ENCODE data around the gene RBMS1. TPM values are rescaled to one million over a fixed set of nuclear protein-coding genes. Genes with fewer than 3 reads are reported as not detected.

RBMS1 gene
- total RNA-seq, 1 donor from 2014 or later, result 54.7 TPM

DNA sequence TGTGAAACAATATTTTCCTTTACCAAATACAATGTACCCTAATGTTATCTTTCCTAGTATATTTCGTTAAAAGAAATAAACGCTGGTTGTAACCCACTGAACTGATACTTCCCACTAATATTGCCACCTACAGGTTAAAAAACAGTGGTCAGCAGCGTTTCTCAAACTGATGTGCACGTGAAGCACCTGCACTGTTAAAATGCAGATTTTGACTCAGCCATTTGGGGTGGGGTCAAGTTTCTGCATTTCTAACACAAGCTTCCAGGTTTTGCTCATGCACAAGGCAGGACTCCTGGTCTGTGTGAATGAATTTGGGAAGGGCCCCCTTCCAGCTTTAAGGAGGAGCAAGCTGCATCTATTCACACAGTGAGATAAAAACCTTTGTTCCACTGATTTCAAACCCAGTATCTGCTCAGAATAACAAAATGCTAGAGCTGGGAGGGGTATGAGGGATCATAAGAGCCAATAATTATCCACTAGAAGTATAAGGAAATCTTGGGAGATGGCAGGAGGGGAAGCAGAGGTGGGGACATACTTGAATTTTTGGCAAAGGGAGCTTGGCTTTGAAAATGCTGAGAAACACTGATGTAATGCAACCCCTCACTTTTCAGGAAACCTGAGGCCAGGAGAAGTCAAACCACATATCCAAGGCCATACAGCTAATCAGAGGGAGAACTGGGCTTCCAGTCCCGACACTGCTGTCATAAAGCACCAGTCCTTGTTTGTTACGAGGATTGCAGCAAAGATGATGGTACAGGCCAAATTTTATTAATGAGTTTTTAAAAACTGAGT is 116.2 kb downstream of the RBMS1 start:
- no peak overlapping the region for H3K4me3 ChIP-seq (ENCODE audit: low read depth, low read length)
- no peak for DNase-seq (ENCODE audit: low read depth)
- TF ChIP-seq, protein P1, sequence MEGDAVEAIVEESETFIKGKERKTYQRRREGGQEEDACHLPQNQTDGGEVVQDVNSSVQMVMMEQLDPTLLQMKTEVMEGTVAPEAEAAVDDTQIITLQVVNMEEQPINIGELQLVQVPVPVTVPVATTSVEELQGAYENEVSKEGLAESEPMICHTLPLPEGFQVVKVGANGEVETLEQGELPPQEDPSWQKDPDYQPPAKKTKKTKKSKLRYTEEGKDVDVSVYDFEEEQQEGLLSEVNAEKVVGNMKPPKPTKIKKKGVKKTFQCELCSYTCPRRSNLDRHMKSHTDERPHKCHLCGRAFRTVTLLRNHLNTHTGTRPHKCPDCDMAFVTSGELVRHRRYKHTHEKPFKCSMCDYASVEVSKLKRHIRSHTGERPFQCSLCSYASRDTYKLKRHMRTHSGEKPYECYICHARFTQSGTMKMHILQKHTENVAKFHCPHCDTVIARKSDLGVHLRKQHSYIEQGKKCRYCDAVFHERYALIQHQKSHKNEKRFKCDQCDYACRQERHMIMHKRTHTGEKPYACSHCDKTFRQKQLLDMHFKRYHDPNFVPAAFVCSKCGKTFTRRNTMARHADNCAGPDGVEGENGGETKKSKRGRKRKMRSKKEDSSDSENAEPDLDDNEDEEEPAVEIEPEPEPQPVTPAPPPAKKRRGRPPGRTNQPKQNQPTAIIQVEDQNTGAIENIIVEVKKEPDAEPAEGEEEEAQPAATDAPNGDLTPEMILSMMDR (conservative IDR thresholded peaks at IDR 0.05; ENCODE audit: low read depth, low read length), result peak; percentile 40

DNA sequence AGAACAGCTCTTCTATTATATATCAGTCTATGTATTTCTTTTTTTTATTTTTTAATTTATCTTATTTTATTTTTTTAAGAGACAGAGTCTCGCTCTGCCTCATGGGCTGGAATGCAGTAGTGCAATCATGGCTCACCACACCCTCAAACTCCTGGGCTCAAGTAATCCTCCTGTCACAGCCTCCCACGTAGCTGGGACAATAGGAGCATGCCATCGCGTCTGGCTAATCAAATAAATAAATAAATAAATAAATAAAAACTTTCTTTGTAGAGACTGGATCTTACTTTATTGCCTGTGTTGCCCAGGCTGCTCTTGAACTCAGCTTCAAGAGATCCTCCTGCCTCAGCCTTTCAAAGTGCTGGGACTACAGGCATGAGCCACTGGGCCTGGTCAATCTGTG is 117.0 kb downstream of the RBMS1 start:
- no peak for DNase-seq (ENCODE audit: low read depth)
- TF ChIP-seq, protein P1 (conservative IDR thresholded peaks at IDR 0.05; ENCODE audit: low read depth, low read length), result no peak
- no peak overlapping the region for H3K4me3 ChIP-seq (ENCODE audit: low read depth, low read length)

DNA sequence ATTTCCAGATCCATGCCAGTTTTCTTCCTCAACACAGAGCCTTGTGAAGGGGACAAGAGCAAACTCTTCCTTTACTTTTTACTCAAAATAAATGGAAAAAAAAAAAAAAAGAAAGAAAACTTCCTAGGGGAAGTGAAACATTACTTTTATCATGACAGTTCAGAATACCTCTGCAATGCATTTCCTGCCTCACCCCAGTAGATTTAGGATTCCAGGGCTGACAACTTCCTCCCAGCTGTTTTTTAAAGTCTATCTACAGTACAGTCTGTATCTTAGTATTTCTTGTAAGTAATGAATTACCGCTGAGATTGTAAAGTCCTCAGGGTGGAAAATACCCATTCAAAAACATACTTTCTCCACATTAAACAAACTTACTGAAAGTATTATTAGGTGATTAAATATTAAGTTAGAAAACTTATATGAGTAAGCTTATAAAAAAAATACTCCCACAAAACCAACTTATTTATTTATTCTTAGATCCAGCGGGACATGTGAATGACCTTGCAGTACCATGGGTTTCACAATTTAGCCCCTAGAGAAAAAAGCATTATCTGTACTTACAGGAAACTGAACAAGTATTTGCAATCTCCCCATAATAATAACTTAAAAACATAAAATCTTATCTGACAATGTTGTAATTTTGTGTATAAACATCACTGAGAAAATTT is 117.7 kb downstream of the RBMS1 start:
- H3K4me3 ChIP-seq (ENCODE audit: low read depth, low read length), result no peak overlapping the region
- no peak for DNase-seq (ENCODE audit: low read depth)
- TF ChIP-seq, protein P1 (conservative IDR thresholded peaks at IDR 0.05; ENCODE audit: low read depth, low read length), result no peak

GRCh38 chr2:160375037-160375436 is 118.6 kb downstream of the RBMS1 start:
- H3K4me3 ChIP-seq (ENCODE audit: low read depth, low read length), result no peak overlapping the region
- TF ChIP-seq, protein P1 (conservative IDR thresholded peaks at IDR 0.05; ENCODE audit: low read depth, low read length), result no peak
- DNase-seq (ENCODE audit: low read depth), result no peak

- no peak for DNase-seq (ENCODE audit: low read depth)
- TF ChIP-seq, protein P1 (conservative IDR thresholded peaks at IDR 0.05; ENCODE audit: low read depth, low read length), result no peak
- H3K4me3 ChIP-seq (ENCODE audit: low read depth, low read length), result no peak overlapping the region
Observed at GRCh38 chr2:160373666-160374065, 119.9 kb downstream of the RBMS1 start.

DNA sequence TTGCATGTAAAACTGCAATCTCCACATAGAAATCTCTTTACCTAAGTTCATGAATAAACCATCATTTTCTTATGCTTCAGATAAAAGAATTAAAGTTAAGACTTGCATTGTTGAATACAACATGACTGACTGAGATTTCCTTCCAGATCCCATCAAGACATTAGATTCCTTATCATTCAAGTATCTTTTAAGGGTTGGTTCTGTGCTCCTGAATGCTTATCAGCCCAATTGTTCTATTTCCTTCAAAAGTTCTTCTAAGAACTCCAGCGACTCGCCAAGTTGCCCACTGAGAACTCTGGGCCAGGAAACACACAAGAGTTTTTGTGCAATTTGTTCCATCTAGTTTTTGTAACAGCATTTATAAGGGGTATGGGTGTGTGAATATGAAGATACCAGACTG is 120.3 kb downstream of the RBMS1 start:
- no peak for DNase-seq (ENCODE audit: low read depth)
- TF ChIP-seq, protein P1 (conservative IDR thresholded peaks at IDR 0.05; ENCODE audit: low read depth, low read length), result no peak

More for the DNA sequence above, 120.3 kb downstream of the RBMS1 start:
- H3K4me3 ChIP-seq (ENCODE audit: low read depth, low read length), result no peak overlapping the region

Data from epithelial cell of proximal tubule (primary cell).